HepG2 (cell line): ENCODE measurements around the gene CPB2. TPM values are rescaled to one million over a fixed set of nuclear protein-coding genes. Genes with fewer than 3 reads are reported as not detected.

Experiments
- ATAC-seq: fragments of 200-7000 bp; cut with Tn5 transposase; 3 replicates; pipeline ENCODE4 v1.9.1; 2020; ENCODE audit warnings: mild to moderate bottlenecking, moderate library complexity
- BruUV-seq: library from RNA; stranded (reverse); fragments of 400-500 nt; replicated peaks from 2 replicates; lab custom pipeline; 2021; lab: Mats Ljungman, UMichigan
- CTCF ChIA-PET: fragments of 300-600 bp; formaldehyde crosslinking; extraction: SDS; loops from one replicate; lab custom pipeline; 2021; ENCODE audit warnings: low total read pairs, inconsistent platforms, low intra/inter-chr PET ratio; lab: Yijun Ruan, JAX
- POLR2A ChIA-PET: fragments of 350-600 bp; sonication (Branson Sonifier 250); formaldehyde crosslinking; loops from one replicate; lab custom pipeline; 2020; ENCODE audit warnings: antibody characterized with exemption, inconsistent platforms; lab: Yijun Ruan, JAX
- DNase-seq: peaks from one replicate; pipeline ENCODE4 v3.0.0-alpha.2; 2015; ENCODE audit warnings: low spot score
- FAIRE-seq: peaks from 3 replicates; lab custom pipeline; 2011; peaks lifted over from hg19 to GRCh38; lab: Jason Lieb, UNC
- H2AFZ ChIP-seq: one replicate; pipeline ENCODE4 v1.6.1; 2011; ENCODE audit warnings: low read length, inconsistent platforms
- H3K27ac ChIP-seq: fragments of 300-600 bp; 3 replicates; pipeline ENCODE4 v1.8.0; 2011; ENCODE audit warnings: mixed run types, mild to moderate bottlenecking, mixed read lengths, low read length, inconsistent platforms; ENCODE audit not compliant: insufficient read depth; ENCODE audit errors: extremely low read length
- H3K27me3 ChIP-seq, 2 experiments: fragments of 200-600 bp in 1 of 2; 2 replicates in 1 of 2; 3 replicates in 1 of 2; pipeline versions ENCODE4 v1.6.0 to v1.8.0; 2011; ENCODE audit warnings: low read length in 2 of 2, mild to moderate bottlenecking in 2 of 2, moderate library complexity in 2 of 2, inconsistent platforms in 1 of 2; ENCODE audit not compliant: insufficient read depth in 2 of 2, control insufficient read depth in 1 of 2
- H3K36me3 ChIP-seq, 2 experiments: fragments of 200-600 bp in 1 of 2; replicated peaks in 1 of 2; 2 replicates in 1 of 2; 3 replicates in 1 of 2; pipeline versions ENCODE4 v1.5.1 to v1.8.0; 2011; ENCODE audit warnings: low read length in 2 of 2, inconsistent platforms in 1 of 2; ENCODE audit not compliant: insufficient read depth in 2 of 2, control insufficient read depth in 1 of 2
- H3K4me1 ChIP-seq: 2 replicates; pipeline ENCODE4 v1.5.1; 2012; ENCODE audit warnings: low read length, inconsistent platforms; ENCODE audit not compliant: insufficient read depth
- H3K4me2 ChIP-seq: 2 replicates; pipeline ENCODE4 v1.6.0; 2011; ENCODE audit warnings: low read depth, low read length, inconsistent platforms
- H3K4me3 ChIP-seq, 3 experiments: fragments of 200-600 bp in 1 of 3; sonication (generic), shearing (Covaris generic) in 1 of 3; replicated peaks in 1 of 3; 2 replicates each; pipeline ENCODE4 v1.5.1; 2011 to 2016; ENCODE audit warnings: low read length in 3 of 3, inconsistent platforms in 2 of 3, low read depth in 2 of 3, mild to moderate bottlenecking in 2 of 3, control low read depth in 1 of 3, mixed read lengths in 1 of 3; ENCODE audit not compliant: insufficient read depth in 1 of 3
- H3K79me2 ChIP-seq: one replicate; pipeline ENCODE4 v1.6.1; 2011; ENCODE audit warnings: low read length, inconsistent platforms; ENCODE audit not compliant: insufficient read depth
- H3K9ac ChIP-seq: 2 replicates; pipeline ENCODE4 v1.6.0; 2011; ENCODE audit warnings: mild to moderate bottlenecking, low read depth, low read length, inconsistent platforms; ENCODE audit not compliant: insufficient read depth
- H3K9me3 ChIP-seq: 2 replicates; pipeline ENCODE4 v1.5.1; 2012; ENCODE audit warnings: mild to moderate bottlenecking, low read length
- H4K20me1 ChIP-seq: 2 replicates; pipeline ENCODE4 v1.6.0; 2011; ENCODE audit warnings: inconsistent platforms, mild to moderate bottlenecking, low read length, moderate library complexity; ENCODE audit not compliant: insufficient read depth
- MEF2D ChIP-seq: sonication (generic); formaldehyde crosslinking; IDR thresholded peaks from 2 replicates; pipeline ENCODE4 v1.5.1; 2020; ENCODE audit warnings: mild to moderate bottlenecking, missing genetic modification reagents
- RBFOX2 ChIP-seq: fragments of 200-400 bp; formaldehyde crosslinking; IDR thresholded peaks from 2 replicates; pipeline ENCODE4 v1.6.1; 2017; ENCODE audit warnings: low read depth, mild to moderate bottlenecking, low read length
- ZBTB8A ChIP-seq: sonication (generic); formaldehyde crosslinking; IDR thresholded peaks from 2 replicates; pipeline ENCODE4 v1.4.0; 2020; ENCODE audit warnings: mild to moderate bottlenecking, low read depth, missing genetic modification reagents, borderline replicate concordance
- ZNF362 ChIP-seq: sonication (generic); formaldehyde crosslinking; IDR thresholded peaks from 2 replicates; pipeline ENCODE4 v1.4.0; 2020; ENCODE audit warnings: missing genetic modification reagents, mild to moderate bottlenecking, borderline replicate concordance
- WGBS: methylation state at CpG from one replicate; pipeline ENCODE4 v1.1.6; 2017; ENCODE audit warnings: low lambda C conversion rate; 5-methylcytosine and 5-hydroxymethylcytosine counted together
- in situ Hi-C: cut with HindIII; loops from 2 replicates; pipeline ENCODE4 v1.10.0; 2017; ENCODE audit warnings: low pct_unique_long_range_greater_than_20kb; ENCODE audit not compliant: extremely low pct_ligation_motif_present
- intact Hi-C: fragments of 100-400 bp; cut with micrococcal nuclease; formaldehyde crosslinking; loops from one replicate; pipeline ENCODE4 v1.10.0; 2022; ENCODE audit not compliant: unreplicated experiment
- polyA plus RNA-seq, 8 experiments: library from polyadenylated mRNA; depleted of rRNA in 3 of 8; stranded (reverse) in 7 of 8; unstranded in 1 of 8; fragments of >200 nt; fragmentation: Illumina TruSeq in 4 of 8; extraction: Trizol in 4 of 8; gene quantifications; 2 replicates each; pipeline versions ENCODE4 v1.2.1 to v1.2.3, GENCODE V29; 2011 to 2016; ENCODE audit warnings: low read depth in 4 of 8, missing spikeins in 1 of 8, mixed read lengths in 1 of 8; ENCODE audit not compliant: insufficient read depth in 1 of 8
- total RNA-seq, 5 experiments: library from RNA; depleted of rRNA; stranded (reverse); fragments of >200 nt; fragmentation: Illumina TruSeq; extraction: Trizol; gene quantifications; 2 replicates each; pipeline ENCODE4 v1.2.3, GENCODE V29; 2016; ENCODE audit warnings: low read depth in 1 of 5

Gene CPB2
- total and polyA plus RNA-seq, 2 of the 13 experiments (the other 11 are each of a cell fraction or from before 2014, with no cell fraction given), result 125 to 140 TPM

GRCh38 chr13:46100191-46100815 lies 4.5 kb downstream of the CPB2 start:
- intact Hi-C loops, result no loop called here
- WGBS, result 100% methylated on average over 1 of the region's 1 CpG
- Histone ChIP-seq H3K9ac (no peak overlapping the region), H2AFZ (no peak overlapping the region), H3K79me2 (peaks cover 95% of the 10 kb centered on the region), H3K36me3 (peaks cover 13 to 26% of the 10 kb centered on the region in 2 experiments), H3K4me1 (peaks cover 89% of the 10 kb centered on the region), H3K27ac (no peak overlapping the region), H3K9me3 (no peaks in the 10 kb centered on the region), H3K4me3 (no peak overlapping the region), H4K20me1 (0 out of 2 replicates have a peak, but pooled peaks cover 2% of the 10 kb centered on the region), H3K27me3 (no peaks in the 10 kb centered on the region), H3K4me2 (peak overlapping the region; percentile 80)
- DNase-seq (no peak), FAIRE-seq (no peak), ATAC-seq (no peak)
- BruUV-seq, result no TSS peak
- in situ Hi-C loops, result no loop called here
- TF ChIP-seq ZBTB8A (CRISPR knock-in tag) (no peak), MEF2D (peak; percentile 62; the same call in 1 of the 2 replicates), RBFOX2 (0 out of 2 replicates have a peak, but pooled peaks have one; percentile 22)
- CTCF ChIA-PET, result no interaction called here
- POLR2A ChIA-PET, result interaction anchor here (1.2 kb wide), 1 partner anchor 9 kb away, joined by 3 read pairs; no protein-coding TSS in a partner anchor

- in situ Hi-C loops (no loop called here), intact Hi-C loops (no loop called here)
- no peak overlapping the region for H3K4me2 ChIP-seq
- H3K9ac ChIP-seq, result no peak overlapping the region
- H3K36me3 ChIP-seq, result peaks cover 14 to 28% of the 10 kb centered on the region in 2 experiments
- POLR2A ChIA-PET, result no interaction called here
- H3K9me3 ChIP-seq, result no peaks in the 10 kb centered on the region
- CTCF ChIA-PET, result no interaction called here
- peaks cover 84% of the 10 kb centered on the region for H3K4me1 ChIP-seq
- no TSS peak for BruUV-seq
- no peak overlapping the region for H3K4me3 ChIP-seq
- FAIRE-seq (no peak), DNase-seq (no peak), ATAC-seq (no peak)
- no peak for TF ChIP-seq ZNF362 (CRISPR knock-in tag)
- TF ChIP-seq RBFOX2, result 0 out of 2 replicates have a peak, but pooled peaks have one; percentile 17
- no peaks in the 10 kb centered on the region for H3K27me3 ChIP-seq
- H2AFZ ChIP-seq, result no peak overlapping the region
- WGBS, result 83% methylated on average over 4 of the region's 4 CpGs
- H3K79me2 ChIP-seq, result peaks cover 95% of the 10 kb centered on the region
- H3K27ac ChIP-seq, result no peak overlapping the region
- H4K20me1 ChIP-seq, result 0 out of 2 replicates have a peak, but pooled peaks cover 2% of the 10 kb centered on the region
Observed at GRCh38 chr13:46097663-46098062, 7.2 kb downstream of the CPB2 start.
